ENCODE data around the gene GRIK4.

GRCh38 chr11:120696597-120697218 lies 185.2 kb downstream of the GRIK4 start:
- no peak for TF ChIP-seq EZH2 (IDR thresholded peaks at IDR 0.05; ENCODE audit: borderline replicate concordance, low read length)
- TF ChIP-seq CTCF (IDR thresholded peaks at IDR 0.05; ENCODE audit: low read length), result peak; percentile 20; the same call in 1 of the 2 replicates

Data from OCI-LY1 (cell line).